HepG2 (cell line): ENCODE results near the gene HEPACAM.

Experiments
- GLMP ChIP-seq: sonication (generic); formaldehyde crosslinking; IDR thresholded peaks from 2 replicates; pipeline ENCODE4 v1.9.0; 2021; ENCODE audit warnings: missing genetic modification reagents, mild to moderate bottlenecking, borderline replicate concordance
- JUND ChIP-seq: sonication (generic); formaldehyde crosslinking; IDR thresholded peaks from 2 replicates; pipeline ENCODE4 v1.8.0; 2022; ENCODE audit warnings: mild to moderate bottlenecking, missing genetic modification reagents
- POLR2A ChIP-seq, 2 experiments: IDR thresholded peaks; 2 replicates each; pipeline ENCODE4 v1.6.1; 2011; ENCODE audit warnings: low read depth in 2 of 2, low read length in 2 of 2, mild to moderate bottlenecking in 1 of 2, moderate library complexity in 1 of 2; ENCODE audit not compliant: insufficient read depth in 1 of 2
- RAD51 ChIP-seq: fragments of 450-650 bp; IDR thresholded peaks from 2 replicates; pipeline ENCODE4 v1.6.1; 2016; ENCODE audit warnings: borderline replicate concordance
- ZNF639 ChIP-seq: conservative IDR thresholded peaks from 2 replicates; pipeline ENCODE4 v1.6.1; 2018; ENCODE audit warnings: missing genetic modification reagents

GRCh38 chr11:124887667-124888013 is 48.2 kb downstream of the HEPACAM start:
- TF ChIP-seq RAD51 (no peak), ZNF639 (CRISPR knock-in tag) (no peak), JUND (CRISPR knock-in tag) (no peak), POLR2A (IDR thresholded peaks at IDR 0.05; ENCODE audit: insufficient read depth in 1 of 2, low read depth in 2 of 2, low read length in 2 of 2) (no peak), GLMP (CRISPR knock-in tag) (no peak)
